Endothelial cell of umbilical vein (primary cell): Measurements from ENCODE around the gene MTERF4. TPM values are rescaled to one million over a fixed set of nuclear protein-coding genes. Genes with fewer than 3 reads are reported as not detected.

Experiments used
- BruUV-seq: library from RNA; stranded (reverse); fragments of 400-500 nt; replicated peaks from 2 replicates; lab custom pipeline; 2021; lab: Mats Ljungman, UMichigan
- CTCF ChIA-PET: fragments of 300-600, 350-600 bp; sonication (Branson Sonifier 250); formaldehyde crosslinking; loops from one replicate; lab custom pipeline; 2021; ENCODE audit warnings: antibody characterized with exemption, inconsistent platforms; lab: Charles Lee
- POLR2A ChIA-PET: fragments of 300-600, 350-600 bp; sonication (Branson Sonifier 250); formaldehyde crosslinking; loops from one replicate; lab custom pipeline; 2021; ENCODE audit warnings: antibody characterized with exemption, inconsistent platforms; lab: Charles Lee
- DNase-seq: peaks from one replicate; pipeline ENCODE4 v3.0.0-alpha.2; 2011; ENCODE audit warnings: low read depth, low spot score
- FAIRE-seq: peaks from 2 replicates; lab custom pipeline; 2011; peaks lifted over from hg19 to GRCh38; lab: Jason Lieb, UNC
- H2AFZ ChIP-seq: 2 replicates; pipeline ENCODE4 v1.6.0; 2012; ENCODE audit warnings: low read depth, low read length, control low read depth, inconsistent platforms
- H3K27ac ChIP-seq: 2 replicates; pipeline ENCODE4 v1.5.1; 2011; ENCODE audit warnings: low read depth, mild to moderate bottlenecking, control low read depth, low read length, moderate library complexity; ENCODE audit not compliant: insufficient read depth
- H3K27me3 ChIP-seq, 2 experiments: 2 replicates each; pipeline versions ENCODE4 v1.6.0 to v1.6.1; 2011; ENCODE audit warnings: low read length in 2 of 2, mixed read lengths in 1 of 2; ENCODE audit not compliant: control insufficient read depth in 2 of 2, insufficient read depth in 2 of 2
- H3K36me3 ChIP-seq, 2 experiments: 2 replicates in 1 of 2; 3 replicates in 1 of 2; pipeline ENCODE4 v1.5.1; 2011; ENCODE audit warnings: low read length in 2 of 2, mild to moderate bottlenecking in 1 of 2, moderate library complexity in 1 of 2; ENCODE audit not compliant: control insufficient read depth in 2 of 2, insufficient read depth in 2 of 2; ENCODE audit errors: extremely low read depth in 1 of 2
- H3K4me1 ChIP-seq: 3 replicates; pipeline ENCODE4 v1.5.1; 2011; ENCODE audit warnings: mild to moderate bottlenecking, low read length; ENCODE audit not compliant: control insufficient read depth, insufficient read depth; ENCODE audit errors: extremely low read depth
- H3K4me2 ChIP-seq: 2 replicates; pipeline ENCODE4 v1.6.1; 2011; ENCODE audit warnings: low read length, control low read depth, mixed read lengths; ENCODE audit not compliant: insufficient read depth
- H3K4me3 ChIP-seq, 3 experiments: fragments of 200-600 bp in 1 of 3; sonication (generic), shearing (Covaris generic) in 1 of 3; replicated peaks in 1 of 3; 2 replicates each; pipeline ENCODE4 v1.5.1; 2011 to 2016; ENCODE audit warnings: control low read depth in 3 of 3, low read length in 3 of 3, mild to moderate bottlenecking in 2 of 3, inconsistent platforms in 1 of 3, low read depth in 1 of 3, moderate library complexity in 1 of 3; ENCODE audit not compliant: insufficient read depth in 1 of 3
- H3K79me2 ChIP-seq: 2 replicates; pipeline ENCODE4 v1.6.0; 2012; ENCODE audit warnings: low read length, inconsistent platforms; ENCODE audit not compliant: control insufficient read depth, insufficient read depth
- H3K9ac ChIP-seq: replicated peaks from 2 replicates; pipeline ENCODE3; 2011; ENCODE audit warnings: low read length, control low read depth; ENCODE audit not compliant: insufficient read depth; ENCODE audit errors: extremely low read depth
- H3K9me1 ChIP-seq: replicated peaks from 3 replicates; pipeline ENCODE4 v1.6.0; 2011; ENCODE audit warnings: mild to moderate bottlenecking, low read length; ENCODE audit not compliant: control insufficient read depth, insufficient read depth; ENCODE audit errors: extremely low read depth
- H3K9me3 ChIP-seq: replicated peaks from 2 replicates; pipeline ENCODE4 v1.5.1; 2012; ENCODE audit warnings: low read length, inconsistent platforms; ENCODE audit not compliant: control insufficient read depth, insufficient read depth
- H4K20me1 ChIP-seq: replicated peaks from 2 replicates; pipeline ENCODE3; 2011; ENCODE audit warnings: mild to moderate bottlenecking, low read length; ENCODE audit not compliant: control insufficient read depth, insufficient read depth; ENCODE audit errors: extremely low read depth
- FOS ChIP-seq: IDR thresholded peaks from 2 replicates; pipeline ENCODE4 v1.6.1; 2011; ENCODE audit warnings: mild to moderate bottlenecking, low read length, moderate library complexity, borderline replicate concordance; ENCODE audit not compliant: insufficient read depth
- GATA2 ChIP-seq: IDR thresholded peaks from 2 replicates; pipeline ENCODE4 v1.7.0; 2011; ENCODE audit warnings: low read depth, mild to moderate bottlenecking, moderate library complexity, mixed read lengths, low read length; ENCODE audit not compliant: insufficient read length, insufficient read depth
- JUN ChIP-seq: IDR thresholded peaks from 2 replicates; pipeline ENCODE4 v1.6.1; 2011; ENCODE audit warnings: borderline replicate concordance, low read depth; ENCODE audit not compliant: insufficient read length, insufficient read depth
- MYC ChIP-seq: IDR thresholded peaks from one replicate; pipeline ENCODE4 v1.6.1; 2011; ENCODE audit warnings: mild to moderate bottlenecking, low read depth, low read length
- POLR2A ChIP-seq: IDR thresholded peaks from 2 replicates; pipeline ENCODE4 v1.6.1; 2012; ENCODE audit warnings: low read depth, mild to moderate bottlenecking, control low read depth, low read length
- POLR2AphosphoS5 ChIP-seq: IDR thresholded peaks from 2 replicates; pipeline ENCODE4 v1.6.1; 2012; ENCODE audit warnings: low read depth, mild to moderate bottlenecking, control low read depth, low read length, moderate library complexity; ENCODE audit not compliant: insufficient read depth
- dilution Hi-C: fragments of 300-500 bp; cut with MboI; formaldehyde crosslinking; loops from one replicate; pipeline ENCODE4 v1.15.0; 2019; ENCODE audit warnings: low sequenced_read_pairs; ENCODE audit not compliant: extremely low pct_ligation_motif_present
- intact Hi-C: fragments of 100-400 bp; cut with micrococcal nuclease; formaldehyde crosslinking; loops from one replicate; pipeline ENCODE4 v1.10.0; 2022
- polyA plus RNA-seq, 4 experiments: library from polyadenylated mRNA; depleted of rRNA in 3 of 4; stranded (reverse) in 3 of 4; unstranded in 1 of 4; fragments of >200 nt; gene quantifications; 2 replicates each; pipeline versions ENCODE4 v1.2.1 to v1.2.3, GENCODE V29; 2011 to 2012; ENCODE audit warnings: missing spikeins in 1 of 4
- total RNA-seq: library from RNA; stranded (reverse); gene quantifications from 2 replicates; pipeline ENCODE4 v1.2.3, GENCODE V29; 2021
- TF ChIP-seq, protein P1 (sequence below): IDR thresholded peaks from 2 replicates; pipeline ENCODE4 v1.6.1; 2011; ENCODE audit not compliant: insufficient read depth, insufficient read length
- TF ChIP-seq, protein P2 (sequence below), 2 donors: IDR thresholded peaks; 1 replicate in 1 of 2; 2 replicates in 1 of 2; pipeline ENCODE4 v1.5.1; 2011; ENCODE audit warnings: low read length in 2 of 2, mild to moderate bottlenecking in 2 of 2, moderate library complexity in 2 of 2, control low read depth in 1 of 2, inconsistent platforms in 1 of 2, low read depth in 1 of 2; ENCODE audit not compliant: insufficient read depth in 1 of 2; ENCODE audit errors: extremely low read depth in 1 of 2

The MTERF4 gene
- total and polyA plus RNA-seq, 2 donors (not counting 3 experiments of a cell fraction or from before 2014, with no cell fraction given) = 14.7 to 27.3 TPM

DNA sequence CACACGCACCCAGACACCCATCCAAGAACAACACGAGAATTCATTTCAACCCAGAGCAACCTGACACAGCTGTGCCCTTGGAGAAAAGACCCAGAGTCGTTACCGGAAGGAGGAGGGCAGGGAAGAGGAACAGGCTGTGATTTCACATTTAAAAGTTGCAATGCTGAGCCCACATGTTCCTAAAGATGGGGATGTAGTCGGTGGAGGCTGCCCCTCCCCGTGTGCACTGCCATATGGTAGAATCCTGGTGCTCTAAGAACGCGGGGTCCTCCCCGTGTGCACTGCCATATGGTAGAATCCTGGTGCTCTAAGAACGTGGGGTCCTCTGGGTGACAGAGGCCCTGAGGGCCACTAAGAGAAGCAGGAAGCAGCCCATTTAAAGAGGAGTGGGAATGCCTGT lies 10.9 kb downstream of the MTERF4 start:
- no peak overlapping the region for H3K9ac ChIP-seq
- H3K27ac ChIP-seq = no peak overlapping the region
- no peak overlapping the region for H3K4me3 ChIP-seq
- no peak for FAIRE-seq
- H3K79me2 ChIP-seq = no peaks in the 10 kb centered on the region
- CTCF ChIA-PET = interaction anchor here (1.1 kb wide), 1 partner anchor 108 kb away, joined by 3 read pairs; no protein-coding TSS in a partner anchor
- peaks cover 11 to 20% of the 10 kb centered on the region in 2 experiments for H3K36me3 ChIP-seq
- no peak overlapping the region for H2AFZ ChIP-seq
- no peak for DNase-seq
- POLR2A ChIA-PET = no interaction called here
- dilution Hi-C loops = no loop called here
- BruUV-seq = no TSS peak
- no peaks in the 10 kb centered on the region for H3K9me3 ChIP-seq
- no peaks in the 10 kb centered on the region for H3K9me1 ChIP-seq
- intact Hi-C loops = no loop called here
- TF ChIP-seq GATA2 (no peak), MYC (no peak), POLR2AphosphoS5 (no peak), JUN (no peak)
- TF ChIP-seq, protein P1, sequence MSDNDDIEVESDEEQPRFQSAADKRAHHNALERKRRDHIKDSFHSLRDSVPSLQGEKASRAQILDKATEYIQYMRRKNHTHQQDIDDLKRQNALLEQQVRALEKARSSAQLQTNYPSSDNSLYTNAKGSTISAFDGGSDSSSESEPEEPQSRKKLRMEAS = no peak
- H3K4me1 ChIP-seq = peaks cover 5% of the 10 kb centered on the region
- H4K20me1 ChIP-seq = no peaks in the 10 kb centered on the region
- no peaks in the 10 kb centered on the region for H3K27me3 ChIP-seq
- H3K4me2 ChIP-seq = no peak overlapping the region

DNA sequence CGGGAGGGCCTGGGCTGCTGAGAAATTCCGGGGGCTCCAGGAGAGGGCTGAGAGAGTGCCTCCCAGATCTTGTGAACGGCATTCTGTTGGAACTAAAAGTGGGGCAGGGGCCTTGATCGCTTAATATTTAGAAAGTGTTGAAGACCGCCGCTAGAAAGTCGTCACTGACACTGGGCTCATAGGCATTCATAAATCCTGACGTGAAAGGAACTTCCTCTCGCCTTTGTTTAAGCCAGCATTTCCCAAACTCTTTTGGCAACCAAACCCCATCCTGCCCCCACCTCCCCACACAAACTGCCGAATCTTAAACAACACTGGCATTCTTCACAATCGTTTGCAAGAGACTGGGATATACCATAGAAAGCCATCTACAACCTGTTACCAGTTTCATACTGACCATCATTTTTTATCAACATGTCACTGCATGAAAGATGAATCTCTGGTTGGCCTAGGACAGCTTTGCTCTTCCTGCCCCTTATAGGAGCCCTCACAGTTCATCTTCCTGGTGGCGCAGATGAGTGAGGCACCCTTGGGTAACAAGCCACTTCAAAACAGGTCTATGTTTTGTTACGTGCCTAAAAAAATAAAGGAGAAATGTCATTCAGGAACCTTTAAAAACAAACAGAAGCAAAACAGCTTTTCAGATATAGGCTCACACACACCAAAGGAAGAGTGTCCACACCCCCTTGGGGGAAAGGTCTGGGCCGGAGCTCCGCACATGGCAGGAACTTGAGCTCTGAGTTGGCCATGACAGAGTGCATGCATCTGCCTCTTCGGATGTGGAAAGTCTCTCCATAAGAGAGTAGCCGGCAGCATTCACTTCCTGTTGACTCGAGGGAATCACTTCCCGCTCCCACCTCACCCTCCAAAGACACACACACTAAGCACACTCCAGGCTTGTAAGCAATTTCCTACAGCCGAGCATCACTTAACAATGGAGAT lies 13.0 kb downstream of the MTERF4 start:
- Histone ChIP-seq H2AFZ (no peak overlapping the region), H4K20me1 (no peaks in the 10 kb centered on the region), H3K36me3 (peaks cover 9 to 17% of the 10 kb centered on the region in 2 experiments), H3K9me3 (no peaks in the 10 kb centered on the region), H3K27ac (no peak overlapping the region), H3K9ac (no peak overlapping the region), H3K4me3 (no peak overlapping the region), H3K79me2 (no peaks in the 10 kb centered on the region), H3K4me2 (no peak overlapping the region), H3K9me1 (no peaks in the 10 kb centered on the region), H3K27me3 (no peaks in the 10 kb centered on the region), H3K4me1 (peaks cover 5% of the 10 kb centered on the region)
- TF ChIP-seq MYC = no peak
- no peak for TF ChIP-seq GATA2
- TF ChIP-seq FOS = no peak
- no peak for TF ChIP-seq POLR2AphosphoS5
- TF ChIP-seq, protein P1 = no peak
- TF ChIP-seq POLR2A = no peak
- TF ChIP-seq, protein P2, sequence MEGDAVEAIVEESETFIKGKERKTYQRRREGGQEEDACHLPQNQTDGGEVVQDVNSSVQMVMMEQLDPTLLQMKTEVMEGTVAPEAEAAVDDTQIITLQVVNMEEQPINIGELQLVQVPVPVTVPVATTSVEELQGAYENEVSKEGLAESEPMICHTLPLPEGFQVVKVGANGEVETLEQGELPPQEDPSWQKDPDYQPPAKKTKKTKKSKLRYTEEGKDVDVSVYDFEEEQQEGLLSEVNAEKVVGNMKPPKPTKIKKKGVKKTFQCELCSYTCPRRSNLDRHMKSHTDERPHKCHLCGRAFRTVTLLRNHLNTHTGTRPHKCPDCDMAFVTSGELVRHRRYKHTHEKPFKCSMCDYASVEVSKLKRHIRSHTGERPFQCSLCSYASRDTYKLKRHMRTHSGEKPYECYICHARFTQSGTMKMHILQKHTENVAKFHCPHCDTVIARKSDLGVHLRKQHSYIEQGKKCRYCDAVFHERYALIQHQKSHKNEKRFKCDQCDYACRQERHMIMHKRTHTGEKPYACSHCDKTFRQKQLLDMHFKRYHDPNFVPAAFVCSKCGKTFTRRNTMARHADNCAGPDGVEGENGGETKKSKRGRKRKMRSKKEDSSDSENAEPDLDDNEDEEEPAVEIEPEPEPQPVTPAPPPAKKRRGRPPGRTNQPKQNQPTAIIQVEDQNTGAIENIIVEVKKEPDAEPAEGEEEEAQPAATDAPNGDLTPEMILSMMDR (IDR thresholded peaks at IDR 0.05; ENCODE audit: extremely low read depth in 1 of 2, insufficient read depth in 1 of 2, low read depth in 1 of 2, low read length in 2 of 2) = no peak
- peak; percentile 43 for FAIRE-seq
- CTCF ChIA-PET = interaction anchor here (0.9 to 3.7 kb wide), 2 partner anchors 11 to 27 kb away, joined by 3 to 28 read pairs; no protein-coding TSS in a partner anchor
- dilution Hi-C loops = no loop called here
- DNase-seq = no peak
- POLR2A ChIA-PET = no interaction called here
- intact Hi-C loops = no loop called here
- BruUV-seq = no TSS peak
